ENCODE data around the gene ZNF611.
"Not testable (repeated sequence)": the region's sequence is repeated elsewhere in the genome, so short reads cannot be mapped to it uniquely, and the experiment has no call there.

- TF ChIP-seq CTCF (IDR thresholded peaks at IDR 0.05; ENCODE audit: low read depth, low read length, poor library complexity, severe bottlenecking); EZH2phosphoT487 (IDR thresholded peaks at IDR 0.05; ENCODE audit: borderline replicate concordance, low read length): not testable (repeated sequence)
Measured at GRCh38 chr19:52720541-52720940, 14.3 kb downstream of the ZNF611 start.

Data from DOHH2 (cell line).